ENCODE results near the gene CHKB. TPM values are rescaled to one million over a fixed set of nuclear protein-coding genes. Genes with fewer than 3 reads are reported as not detected.

Gene CHKB
- total and polyA plus RNA-seq, 2 of the 4 experiments (the other 2 are of a cell fraction) = 8.1 to 36.9 TPM

DNA sequence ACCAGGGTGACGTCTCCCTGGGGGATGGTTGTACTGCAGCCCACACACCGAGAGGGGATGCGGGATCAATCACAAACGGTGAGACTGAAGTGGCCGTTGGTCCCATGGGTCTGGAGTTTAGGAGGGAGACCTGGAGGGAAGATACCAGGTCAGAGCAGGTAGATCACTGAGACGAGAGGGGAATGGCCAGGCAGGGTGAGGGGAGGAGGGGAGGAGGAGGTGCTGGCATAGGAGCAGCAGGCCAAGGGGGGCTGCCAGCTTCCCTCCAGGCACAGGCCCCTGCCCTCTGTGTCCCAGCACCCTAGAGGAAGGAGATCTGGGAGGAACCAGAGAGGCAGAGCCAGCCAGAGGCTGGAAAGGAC, 25.0 kb upstream of the CHKB start:
- H2BK20ac ChIP-seq (ENCODE audit: low read depth, low read length) = no peak overlapping the region
- no peak overlapping the region for H3K23ac ChIP-seq (ENCODE audit: low read depth, low read length)
- ATAC-seq (ENCODE audit: low read depth) = no peak
- H3K4me1 ChIP-seq (ENCODE audit: control insufficient read depth, insufficient read depth, low read length) = no peaks in the 10 kb centered on the region
- no peak overlapping the region for H4K91ac ChIP-seq (ENCODE audit: insufficient read depth, low read depth, low read length)
- no peak overlapping the region for H2AK5ac ChIP-seq (ENCODE audit: low read depth, low read length)
- no peaks in the 10 kb centered on the region for H3K36me3 ChIP-seq (ENCODE audit: control insufficient read depth, insufficient read depth, low read length)
- no peak overlapping the region for H2BK5ac ChIP-seq (ENCODE audit: low read depth, low read length, poor library complexity, severe bottlenecking)
- WGBS, 2 experiments (ENCODE audit: extremely low coverage in 2 of 2, insufficient read length in 1 of 2) = 51% methylated on average over 6 of the region's 6 CpGs; no CpG with 5 or more reads in 1 of the 2 experiments
- no peak overlapping the region for H4K5ac ChIP-seq (ENCODE audit: low read depth, low read length)
- ChIA-PET CTCF (no interaction called here), POLR2A (ENCODE audit: unreplicated experiment) (no interaction called here)
- H3K18ac ChIP-seq (ENCODE audit: low read depth, low read length) = no peak overlapping the region
- H2BK15ac ChIP-seq (ENCODE audit: low read depth, low read length) = no peak overlapping the region
- no peak overlapping the region for H2AK9ac ChIP-seq (replicated peaks; ENCODE audit: low read depth, low read length, poor library complexity)
- TF ChIP-seq, protein P1, sequence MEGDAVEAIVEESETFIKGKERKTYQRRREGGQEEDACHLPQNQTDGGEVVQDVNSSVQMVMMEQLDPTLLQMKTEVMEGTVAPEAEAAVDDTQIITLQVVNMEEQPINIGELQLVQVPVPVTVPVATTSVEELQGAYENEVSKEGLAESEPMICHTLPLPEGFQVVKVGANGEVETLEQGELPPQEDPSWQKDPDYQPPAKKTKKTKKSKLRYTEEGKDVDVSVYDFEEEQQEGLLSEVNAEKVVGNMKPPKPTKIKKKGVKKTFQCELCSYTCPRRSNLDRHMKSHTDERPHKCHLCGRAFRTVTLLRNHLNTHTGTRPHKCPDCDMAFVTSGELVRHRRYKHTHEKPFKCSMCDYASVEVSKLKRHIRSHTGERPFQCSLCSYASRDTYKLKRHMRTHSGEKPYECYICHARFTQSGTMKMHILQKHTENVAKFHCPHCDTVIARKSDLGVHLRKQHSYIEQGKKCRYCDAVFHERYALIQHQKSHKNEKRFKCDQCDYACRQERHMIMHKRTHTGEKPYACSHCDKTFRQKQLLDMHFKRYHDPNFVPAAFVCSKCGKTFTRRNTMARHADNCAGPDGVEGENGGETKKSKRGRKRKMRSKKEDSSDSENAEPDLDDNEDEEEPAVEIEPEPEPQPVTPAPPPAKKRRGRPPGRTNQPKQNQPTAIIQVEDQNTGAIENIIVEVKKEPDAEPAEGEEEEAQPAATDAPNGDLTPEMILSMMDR (conservative IDR thresholded peaks at IDR 0.05; ENCODE audit: low read depth, low read length) = no peak
- in situ Hi-C loops (cut with MboI; ENCODE audit: low sequenced_read_pairs) (no loop called here), intact Hi-C loops (cut with micrococcal nuclease) (no loop called here), dilution Hi-C loops (cut with HindIII; ENCODE audit: low sequenced_read_pairs, unreplicated experiment) (no loop called here)
- peaks cover 78% of the 10 kb centered on the region for H3K27me3 ChIP-seq (ENCODE audit: control insufficient read depth, insufficient read depth, low read length)
- no peak overlapping the region for H3K9ac ChIP-seq (ENCODE audit: low read depth, low read length)
- no peak overlapping the region for H3K14ac ChIP-seq (replicated peaks; ENCODE audit: low read depth, low read length)
- H2AFZ ChIP-seq (replicated peaks; ENCODE audit: low read length, poor library complexity) = no peak overlapping the region
- no TSS peak for BruUV-seq (replicated peaks)
- H2BK120ac ChIP-seq (ENCODE audit: low read depth, low read length) = no peak overlapping the region
- H3K56ac ChIP-seq (ENCODE audit: extremely low read depth, insufficient read depth, low read length) = no peak overlapping the region
- H3K9me1 ChIP-seq (ENCODE audit: insufficient read depth, low read length) = 0 out of 2 replicates have a peak, but pooled peaks cover 2% of the 10 kb centered on the region
- no peaks in the 10 kb centered on the region for H3K79me1 ChIP-seq (ENCODE audit: low read depth in 1 of 2, low read length in 2 of 2)
- no peak overlapping the region for H4K8ac ChIP-seq (ENCODE audit: low read depth in 2 of 2, low read length in 2 of 2)
- H4K20me1 ChIP-seq (ENCODE audit: insufficient read depth, low read length) = peaks cover 4% of the 10 kb centered on the region
- H3K27ac ChIP-seq (ENCODE audit: insufficient read depth, low read length) = no peak overlapping the region
- no peak overlapping the region for H3K4me2 ChIP-seq (ENCODE audit: low read depth, low read length)
- no peaks in the 10 kb centered on the region for H3K9me3 ChIP-seq (ENCODE audit: control insufficient read depth, insufficient read depth, low read length)
- H3K4ac ChIP-seq (ENCODE audit: low read depth, low read length) = no peak overlapping the region
- DNase-seq = no peak
- no peak overlapping the region for H3K4me3 ChIP-seq (ENCODE audit: insufficient read depth, low read depth, low read length)
